Globus pallidus (tissue), 1 donor: ENCODE data around the gene ADARB2.

Source experiments
- DNase-seq: peaks from one replicate; pipeline ENCODE4 v3.0.0-alpha.2; 2015; ENCODE audit warnings: low spot score

Gene ADARB2

DNA sequence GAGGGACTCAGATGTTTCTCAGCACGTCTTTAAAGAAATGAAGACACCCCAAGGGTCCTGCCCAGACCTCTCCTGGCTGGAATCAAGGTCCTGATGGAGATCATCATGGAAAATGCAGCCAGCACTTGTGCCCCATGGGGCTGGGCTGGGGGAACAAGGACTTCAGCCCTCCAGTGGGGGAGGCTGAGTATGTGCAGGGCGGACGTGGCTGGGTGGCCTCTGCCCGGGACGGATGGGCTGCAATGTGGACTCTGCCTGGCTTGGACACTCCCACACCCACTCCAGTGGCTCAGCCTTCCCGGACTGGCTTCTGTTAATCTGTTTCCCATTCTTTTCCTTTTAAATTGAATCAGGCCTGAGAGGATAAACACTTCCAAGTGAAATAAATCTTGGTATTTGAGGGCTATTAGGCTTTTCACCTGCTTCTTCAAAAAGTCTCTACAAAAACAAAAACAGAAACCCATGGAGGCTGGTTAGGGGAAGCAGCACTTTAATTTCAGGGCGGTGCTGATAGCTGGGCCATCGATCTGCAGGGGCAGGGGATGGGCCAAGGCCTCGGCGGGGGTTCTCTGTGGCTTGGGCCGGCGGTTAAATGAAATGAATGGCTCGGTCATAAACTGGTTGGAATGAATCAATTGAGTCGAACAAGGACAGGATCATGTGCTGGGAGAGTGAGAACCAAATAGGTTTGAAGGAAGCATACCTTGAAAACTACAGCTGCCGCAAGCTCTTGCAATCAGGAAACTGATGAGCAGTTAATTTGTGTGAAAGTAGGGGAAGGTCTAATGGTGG lies 51.4 kb downstream of the ADARB2 start:
- DNase-seq = no peak

DNA sequence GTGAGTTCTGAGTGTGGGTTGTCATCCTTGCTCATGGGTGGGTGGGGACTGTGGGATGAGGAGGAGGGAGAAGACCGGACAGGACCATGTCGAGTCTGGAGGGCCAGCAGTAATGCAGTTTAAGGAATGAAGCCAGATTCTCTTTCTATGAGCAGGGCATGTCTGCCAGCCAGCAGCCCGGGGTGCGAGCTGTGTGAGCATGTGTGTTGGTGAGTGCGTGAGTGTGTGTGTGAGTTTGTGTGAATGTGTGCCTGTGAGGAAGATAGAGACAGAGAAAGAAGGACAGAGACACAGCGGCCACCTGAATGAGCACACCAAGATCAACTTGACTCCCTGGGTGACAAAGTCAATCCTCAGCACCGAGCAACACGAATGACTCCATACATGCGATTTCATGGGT lies 52.3 kb downstream of the ADARB2 start:
- DNase-seq = no peak

DNA sequence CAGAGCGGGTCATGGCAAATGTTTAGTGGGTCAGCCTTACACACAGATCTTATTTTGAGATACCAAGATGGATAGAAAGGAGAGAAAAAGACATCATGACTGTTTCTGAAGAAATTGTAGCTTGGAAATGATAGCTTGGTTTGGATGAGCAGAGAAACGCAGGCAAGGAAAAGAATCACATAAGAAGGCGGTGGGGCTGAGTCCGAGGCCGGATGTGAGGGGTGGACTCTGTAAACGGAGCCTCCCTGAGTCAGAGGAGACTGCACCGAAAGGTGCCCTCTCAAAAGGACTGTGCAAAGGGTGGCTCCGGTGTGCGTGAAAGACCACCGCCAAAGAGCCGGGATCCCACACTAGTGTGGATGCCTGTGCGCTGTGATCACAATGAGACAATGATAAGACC lies 53.7 kb downstream of the ADARB2 start:
- DNase-seq = no peak

DNA sequence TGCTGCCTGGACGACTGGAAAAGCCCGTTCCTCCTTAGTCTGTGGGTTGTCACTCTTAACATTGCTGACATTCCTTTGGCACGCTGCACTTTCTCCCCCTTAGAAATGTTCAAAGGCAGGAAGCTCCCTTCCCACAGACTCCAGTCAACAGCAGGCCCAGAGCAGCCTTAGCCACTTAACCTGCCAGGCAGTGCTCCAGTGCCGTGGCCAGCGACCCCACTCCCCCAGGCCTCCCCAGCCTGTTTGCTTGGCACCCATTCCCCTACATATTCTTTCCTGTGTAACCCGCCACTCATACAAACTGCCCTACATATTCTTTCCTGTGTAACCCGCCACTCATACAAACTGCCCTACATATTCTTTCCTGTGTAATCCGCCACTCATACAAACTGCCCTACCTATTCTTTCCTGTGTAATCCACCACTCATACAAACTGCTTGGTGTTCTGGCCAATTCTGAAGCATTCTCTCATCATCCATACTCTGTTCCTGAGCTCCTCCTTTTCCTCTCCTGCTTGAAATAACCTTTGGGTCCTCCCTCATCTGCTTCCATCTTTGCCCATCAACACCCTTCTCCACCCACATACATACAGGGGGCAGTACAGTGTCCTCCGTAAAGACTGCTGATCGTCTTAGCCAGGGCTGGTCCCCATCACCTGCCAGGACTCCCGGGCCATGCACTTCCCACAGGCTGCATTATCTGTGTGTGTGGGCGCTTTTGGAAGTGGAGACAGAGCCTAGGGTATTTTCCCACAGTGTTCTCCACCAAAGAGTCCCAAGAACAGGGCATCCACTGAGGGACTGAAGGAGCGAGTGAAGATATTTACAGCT lies 57.3 kb downstream of the ADARB2 start:
- no peak for DNase-seq

DNA sequence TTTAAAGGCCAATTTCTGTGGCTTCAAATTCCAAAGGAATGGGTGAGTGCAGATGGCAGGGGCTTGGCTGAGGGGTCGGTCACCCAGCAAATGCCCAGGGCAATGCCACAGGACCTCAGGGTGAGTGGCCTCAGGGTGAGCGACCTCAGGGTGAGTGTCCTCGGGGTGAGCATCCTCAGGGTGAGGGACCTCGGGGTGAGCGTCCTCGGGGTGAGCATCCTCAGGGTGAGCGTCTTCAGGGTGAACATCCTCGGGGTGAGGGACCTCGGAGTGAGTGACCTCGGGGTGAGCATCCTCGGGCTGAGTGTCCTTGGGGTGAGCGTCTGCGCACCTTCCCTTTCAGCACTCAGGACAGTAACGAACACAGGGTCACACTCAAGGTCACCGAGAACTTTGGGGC lies 59.2 kb downstream of the ADARB2 start:
- DNase-seq = no peak

DNA sequence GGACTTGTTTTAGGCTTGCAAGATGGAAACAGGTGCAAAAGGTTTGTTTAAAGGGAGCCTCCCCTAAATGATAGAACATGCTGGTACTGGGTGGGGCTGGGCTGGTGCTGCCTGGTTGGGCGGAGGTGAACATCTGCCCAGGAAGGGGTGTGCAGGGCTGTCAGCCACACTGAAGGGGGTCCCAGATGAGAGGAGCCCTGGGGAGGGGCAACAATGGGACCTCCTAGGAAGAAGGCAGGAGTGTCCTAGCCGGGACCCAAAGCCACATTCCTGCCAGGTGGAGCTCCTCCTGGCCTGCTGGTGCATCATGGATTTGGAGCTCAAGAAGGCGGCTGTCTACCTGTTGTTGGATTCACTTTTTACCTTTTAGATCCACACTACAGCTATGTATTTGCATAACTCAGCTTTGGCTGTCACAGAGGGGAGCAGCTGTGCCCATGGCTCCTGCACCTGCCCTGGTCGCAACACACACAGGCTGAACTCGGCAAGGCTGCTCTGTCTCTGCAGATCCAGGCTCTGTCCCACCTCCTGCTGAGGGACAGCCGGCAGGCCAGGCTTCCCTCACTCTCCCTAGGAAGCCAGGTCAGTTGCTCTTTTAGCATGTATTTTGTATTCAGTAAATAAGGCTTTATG lies 59.9 kb downstream of the ADARB2 start:
- DNase-seq = no peak

DNA sequence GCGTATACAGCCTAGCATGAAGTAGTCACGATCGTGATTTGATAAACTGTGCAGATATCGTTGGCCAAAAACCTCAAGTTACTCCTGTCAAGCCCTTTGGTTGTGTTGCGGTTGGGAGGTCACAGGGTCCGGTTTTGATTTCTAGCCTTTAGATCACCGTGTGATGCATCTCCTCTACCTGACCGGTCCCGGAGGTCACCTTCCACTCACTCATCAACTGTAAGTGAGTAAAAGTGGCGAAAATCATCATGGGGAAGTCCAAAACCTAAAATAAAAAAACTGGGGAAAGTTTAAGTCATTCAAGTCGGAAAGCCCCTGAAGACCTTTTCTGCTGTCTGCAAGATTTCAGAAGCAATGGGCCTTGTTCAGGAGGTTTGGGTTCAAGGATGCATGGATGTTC lies 62.8 kb downstream of the ADARB2 start:
- DNase-seq = no peak

DNA sequence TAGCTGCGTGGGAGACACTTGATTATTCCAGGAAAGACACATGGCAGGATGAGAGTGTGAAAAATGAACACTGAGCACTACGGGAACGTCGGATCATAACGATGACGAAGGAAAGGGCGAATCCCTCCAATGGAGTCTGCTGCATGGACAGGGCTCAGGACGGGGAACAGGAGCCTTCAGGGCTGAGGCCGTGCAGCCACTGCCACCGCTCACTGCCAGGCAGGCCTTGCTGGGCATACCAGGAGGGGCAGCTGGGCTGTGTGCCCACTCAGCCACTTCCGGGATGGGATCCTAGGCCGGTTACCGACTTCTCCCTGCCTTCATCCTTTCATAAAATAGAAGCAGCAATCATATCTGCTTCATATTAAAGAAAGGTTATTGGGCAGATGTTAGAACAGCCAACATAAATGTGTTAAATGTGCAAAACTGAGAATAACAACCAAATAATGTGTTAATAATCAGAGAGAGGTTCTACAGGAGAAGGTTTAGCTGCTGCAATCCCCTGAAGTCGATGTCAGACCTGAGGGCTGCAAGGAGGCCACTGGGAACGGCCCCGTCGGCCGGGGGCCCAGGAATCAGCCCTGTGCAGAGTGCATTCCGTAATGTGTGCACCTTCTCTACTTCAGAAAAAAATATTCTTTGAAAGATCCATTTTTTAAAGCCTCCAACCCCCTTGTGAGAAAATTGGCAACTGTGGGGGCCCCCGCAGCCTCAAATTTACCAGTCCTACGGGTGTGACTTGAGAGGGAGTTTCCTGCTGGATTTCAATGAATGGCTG lies 63.6 kb downstream of the ADARB2 start:
- no peak for DNase-seq

DNA sequence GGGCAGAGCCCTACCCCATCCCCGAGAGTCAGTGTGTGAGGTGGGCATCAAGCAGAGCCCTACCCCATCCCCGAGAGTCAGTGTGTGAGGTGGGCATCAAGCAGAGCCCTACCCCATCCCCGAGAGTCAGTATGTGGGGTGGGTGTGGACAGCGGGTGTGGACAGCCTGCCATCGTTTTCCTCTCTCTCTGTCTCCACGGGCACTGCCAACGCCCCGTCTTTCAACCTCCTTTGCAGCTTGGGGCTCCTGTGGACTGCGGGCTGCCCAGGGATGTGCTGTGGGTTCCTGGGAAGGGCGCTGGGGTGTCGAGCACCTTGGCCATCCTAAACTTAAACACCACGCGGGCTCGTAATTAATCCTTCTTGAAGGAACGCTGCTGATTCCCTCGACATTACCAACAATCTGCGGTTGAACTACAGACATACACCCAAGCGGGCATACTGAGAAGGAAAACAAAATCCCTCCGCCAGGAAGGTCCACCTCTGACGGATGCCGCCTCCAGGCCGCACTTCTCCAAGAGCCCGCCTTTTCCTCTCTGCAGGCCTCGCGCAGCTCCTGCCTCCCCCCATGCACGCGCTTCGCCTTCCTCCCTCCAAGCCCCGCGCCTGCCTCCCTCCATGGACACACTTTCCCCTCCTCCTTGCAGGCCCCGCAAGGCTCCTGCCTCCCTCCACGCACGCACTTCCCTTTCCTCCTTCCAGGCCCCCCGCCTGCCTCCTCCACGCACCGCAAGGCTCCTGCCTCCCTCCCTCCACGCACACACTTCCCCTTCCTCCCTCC lies 65.1 kb downstream of the ADARB2 start:
- DNase-seq = no peak

DNA sequence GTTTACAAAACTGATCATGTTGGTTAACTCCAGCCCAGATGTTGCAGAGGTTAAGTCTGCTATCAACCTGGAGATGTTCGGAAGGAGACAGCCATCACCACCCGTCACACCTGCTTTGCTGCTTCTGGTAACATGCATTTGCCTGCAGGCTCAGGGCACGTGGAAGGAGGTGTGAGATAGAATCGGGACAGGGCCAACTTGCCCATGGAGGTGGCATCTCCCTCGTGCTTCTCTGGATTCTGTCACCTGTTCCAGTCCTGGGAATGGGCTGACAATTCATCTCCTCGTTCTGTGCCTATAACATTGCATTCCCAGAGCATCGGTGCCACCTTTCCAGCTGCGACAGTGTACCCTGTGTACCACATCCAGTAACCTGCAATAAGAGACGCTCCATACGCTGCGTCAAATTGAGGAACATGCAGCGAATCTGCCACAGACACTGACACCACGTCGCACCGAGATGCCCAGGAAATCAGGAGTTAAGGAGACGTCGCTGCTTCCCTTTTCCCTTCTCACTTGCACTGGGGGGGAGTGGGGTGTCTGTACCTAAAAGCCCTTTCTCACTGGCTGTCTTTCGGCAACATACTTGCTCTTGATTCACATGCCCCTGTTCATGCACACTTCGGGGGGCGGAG lies 65.8 kb downstream of the ADARB2 start:
- no peak for DNase-seq

DNA sequence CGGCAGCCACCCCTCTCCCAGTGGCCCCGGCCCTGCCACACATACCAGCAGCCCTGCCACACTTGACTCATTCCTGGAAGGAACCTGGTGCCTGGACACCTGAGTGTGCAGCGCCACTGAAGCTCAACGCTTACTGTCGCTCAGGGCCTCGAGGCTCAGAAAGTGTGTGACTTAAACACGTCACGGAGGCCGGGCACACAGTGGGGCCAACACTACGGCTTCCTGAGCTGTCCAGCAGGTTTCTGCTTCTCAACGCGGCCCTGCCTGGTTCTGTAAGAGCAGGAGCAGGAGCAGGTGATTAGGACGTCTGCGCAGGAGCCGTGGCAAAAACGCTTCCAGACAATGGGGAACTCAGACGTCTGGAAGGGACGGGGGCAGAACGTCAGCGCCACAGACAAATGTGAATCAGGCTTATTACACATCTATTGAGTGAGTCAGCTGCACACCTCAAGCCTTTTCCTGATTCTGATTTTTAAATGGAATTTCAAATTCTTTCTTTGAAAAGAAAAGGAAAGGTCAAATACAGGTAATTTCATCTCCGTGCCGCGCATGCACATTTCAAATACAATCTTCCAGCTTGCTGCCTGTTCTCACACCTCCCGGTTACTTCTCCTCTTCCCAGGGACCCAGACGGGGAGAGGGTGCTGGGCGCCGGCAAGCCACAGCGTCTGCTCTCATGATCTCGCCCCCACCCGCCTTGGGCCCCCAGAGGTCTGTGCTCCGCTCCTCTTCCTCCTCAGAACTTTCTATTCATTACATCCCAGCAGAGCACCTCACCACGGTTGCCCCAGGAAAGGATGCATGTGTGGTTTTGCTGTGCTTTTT lies 66.6 kb downstream of the ADARB2 start:
- DNase-seq = no peak

DNA sequence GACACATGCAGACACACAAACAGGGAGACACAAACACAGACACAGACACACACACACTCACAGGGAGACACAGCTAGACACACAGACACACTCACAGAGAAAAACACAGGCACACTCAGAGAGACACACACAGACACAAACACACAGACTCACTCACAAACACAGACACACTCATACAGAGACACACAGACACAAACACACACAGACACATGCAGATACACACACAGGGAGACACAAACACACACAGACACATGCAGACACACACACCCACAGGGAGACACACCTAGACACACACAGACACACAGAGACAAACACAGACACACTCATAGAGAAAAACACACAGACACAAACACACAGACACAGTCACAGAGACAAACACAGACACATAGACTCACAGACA lies 67.9 kb downstream of the ADARB2 start:
- DNase-seq = no peak

DNA sequence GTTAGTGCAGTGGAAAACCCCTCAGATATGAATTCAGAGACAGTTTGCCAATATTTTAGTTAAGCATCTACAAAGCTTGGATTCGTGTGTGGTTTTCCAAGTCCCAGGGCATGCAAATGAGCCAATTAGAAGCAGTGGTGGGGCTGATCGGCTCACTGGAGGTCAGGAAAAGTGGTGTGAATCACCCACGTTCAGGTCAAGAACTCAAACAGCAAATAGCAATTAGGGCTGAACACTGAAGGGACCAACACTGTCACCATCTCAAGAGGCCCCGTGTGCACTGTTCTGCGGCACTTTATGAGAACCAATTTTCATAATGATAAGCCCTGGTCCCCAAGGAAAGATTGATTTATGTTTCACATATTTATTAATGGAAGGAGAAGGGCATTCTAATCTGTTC lies 68.9 kb downstream of the ADARB2 start:
- no peak for DNase-seq

DNA sequence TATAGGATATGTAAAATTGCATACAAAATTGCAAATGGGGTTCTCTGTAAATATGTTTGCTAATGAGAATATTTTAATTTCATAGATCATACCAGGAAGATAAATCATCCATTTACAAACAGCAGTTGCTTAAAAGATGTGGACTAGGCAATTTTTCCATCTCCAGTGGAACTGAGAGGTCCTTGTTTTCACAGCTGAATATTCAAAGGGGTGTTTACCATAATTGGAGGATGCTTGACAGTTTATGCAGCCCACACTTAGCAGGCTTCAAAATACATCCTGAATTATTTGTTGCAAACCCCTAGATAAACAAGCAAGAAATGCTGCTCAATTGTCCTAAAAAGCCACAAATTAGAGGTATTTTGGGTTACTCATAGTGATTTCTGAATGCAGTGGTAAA lies 69.9 kb downstream of the ADARB2 start:
- peak; percentile 42 for DNase-seq

DNA sequence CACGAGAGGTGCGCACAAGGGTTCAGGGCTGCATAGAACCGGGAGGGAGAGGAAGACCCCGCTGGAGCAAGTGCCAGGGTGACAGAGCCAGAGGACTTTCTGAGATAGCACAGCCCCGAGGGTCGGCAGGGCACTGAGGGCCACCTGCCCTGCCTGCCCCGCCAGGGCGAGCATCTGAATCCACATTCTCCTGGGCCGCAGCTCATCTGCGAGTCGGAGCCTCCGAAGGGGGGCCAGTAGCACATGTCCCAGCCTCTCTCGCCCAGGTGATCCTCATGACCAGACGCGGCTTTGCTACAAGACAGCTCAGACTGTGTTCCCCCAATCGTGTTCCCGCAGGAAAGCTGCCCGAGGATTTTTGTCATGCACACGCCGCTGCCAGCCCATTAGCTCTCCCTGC lies 71.2 kb downstream of the ADARB2 start:
- no peak for DNase-seq

DNA sequence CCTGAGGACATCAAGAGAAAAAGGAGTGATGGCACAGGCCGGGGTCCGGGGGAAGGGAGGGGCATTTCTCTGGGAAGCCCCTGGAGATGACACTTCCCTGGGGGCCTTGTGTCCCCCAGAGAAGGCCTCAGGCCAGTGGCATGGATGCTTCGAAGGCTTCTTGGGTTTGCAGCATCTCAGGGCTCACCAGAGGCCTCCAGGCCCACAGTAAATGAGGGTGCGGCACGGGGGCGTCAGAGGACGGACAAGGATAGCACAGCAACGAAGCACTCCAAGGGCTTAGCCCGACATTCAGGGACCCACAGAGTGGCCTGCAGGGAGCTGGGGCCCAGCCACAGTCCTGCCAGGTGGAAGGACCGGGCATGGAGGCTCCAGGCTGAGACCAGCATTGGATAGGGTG lies 71.6 kb downstream of the ADARB2 start:
- no peak for DNase-seq

DNA sequence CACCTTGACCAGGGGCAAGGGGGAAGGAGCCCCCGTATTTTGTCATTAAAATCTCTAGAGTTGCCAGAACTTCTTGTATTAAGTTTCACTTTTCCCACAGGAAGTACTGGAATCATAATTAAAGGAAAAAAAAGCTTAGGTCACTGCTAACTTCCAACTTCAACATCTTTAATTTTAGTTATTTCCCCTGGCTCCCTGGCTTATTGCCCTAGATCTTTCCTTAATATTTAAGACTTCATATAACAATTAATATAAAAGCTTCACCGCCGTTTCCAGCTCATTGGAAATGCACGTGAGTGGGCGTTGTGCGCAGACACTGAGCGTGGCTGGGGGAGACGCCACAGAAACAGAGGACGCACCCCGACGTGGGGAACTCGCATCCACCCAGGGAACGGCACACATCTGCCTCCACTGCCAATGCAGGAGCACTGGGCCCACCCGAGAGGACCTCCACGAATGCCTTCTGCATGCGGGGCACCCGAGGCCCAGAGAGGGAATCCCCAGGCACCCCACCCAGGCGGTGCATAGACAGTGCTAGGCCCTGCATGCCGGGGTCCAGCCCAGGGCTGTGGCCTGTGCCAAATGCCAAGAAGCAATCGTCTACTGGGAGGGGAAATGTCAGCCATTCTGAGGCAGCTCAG lies 72.2 kb downstream of the ADARB2 start:
- DNase-seq = no peak

DNA sequence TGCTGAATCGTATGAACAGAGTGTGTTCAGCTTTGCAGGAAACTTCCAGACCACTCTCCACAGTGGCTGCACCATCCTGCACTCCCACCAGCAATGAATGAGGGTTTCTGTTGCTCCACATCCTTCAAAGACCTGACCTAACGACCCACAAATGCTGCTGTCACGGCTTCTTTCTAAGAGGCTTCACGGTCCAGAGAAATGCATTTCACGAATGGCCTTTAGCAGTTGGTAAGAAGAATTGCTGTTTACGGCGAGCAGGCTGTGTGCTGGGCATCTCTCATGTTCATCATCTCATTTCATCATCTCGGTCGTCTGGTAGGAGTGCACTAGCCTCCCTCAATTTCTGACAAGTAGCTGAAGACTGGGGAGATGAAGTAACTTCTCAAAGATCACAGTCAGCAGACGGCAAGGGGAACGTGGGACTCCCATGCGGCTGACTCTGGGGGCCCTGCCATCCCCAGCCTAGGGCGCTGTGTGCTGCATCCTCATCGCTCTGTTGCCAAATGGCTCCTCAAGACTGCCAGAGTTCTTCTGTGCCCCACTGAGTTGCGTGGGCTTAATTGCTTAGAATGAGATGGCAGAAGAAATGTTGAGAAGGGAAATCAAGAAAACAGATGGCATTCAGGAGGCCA lies 72.9 kb downstream of the ADARB2 start:
- DNase-seq = no peak

DNA sequence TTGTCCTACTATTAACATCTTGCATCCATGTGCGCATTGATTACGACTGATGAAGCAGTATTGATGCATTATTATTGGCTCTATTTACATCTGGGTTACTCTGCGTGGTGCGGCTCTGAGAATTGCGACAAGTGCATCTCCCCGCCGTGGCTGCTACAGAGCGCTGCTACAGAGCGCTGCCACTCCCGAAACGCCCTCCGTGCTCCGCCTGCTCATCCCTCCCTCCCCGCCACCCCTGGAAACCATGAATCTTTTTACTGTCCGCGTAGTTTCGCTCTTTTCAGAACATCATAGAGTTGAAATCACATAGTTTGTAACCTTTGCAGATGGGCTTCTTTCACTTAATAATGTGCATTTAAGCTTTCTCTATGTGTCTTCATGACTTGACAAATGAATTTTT lies 74.1 kb downstream of the ADARB2 start:
- DNase-seq = no peak
